GM12801 (cell line): ENCODE data around the gene LRIG1.

Experiments
- CTCF ChIP-seq: IDR thresholded peaks from one replicate; pipeline ENCODE4 v1.5.1; 2011; ENCODE audit warnings: control low read depth; ENCODE audit not compliant: insufficient read length; ENCODE audit errors: extremely low read depth

LRIG1 gene

GRCh38 chr3:66392512-66392911 lies 108.3 kb downstream of the LRIG1 start:
- no peak for TF ChIP-seq CTCF

- no peak for TF ChIP-seq CTCF
Measured at GRCh38 chr3:66390013-66390412, 110.8 kb downstream of the LRIG1 start.

GRCh38 chr3:66386925-66387650 lies 113.7 kb downstream of the LRIG1 start:
- no peak for TF ChIP-seq CTCF

- no peak for TF ChIP-seq CTCF
Measured at GRCh38 chr3:66386011-66386924, 114.6 kb downstream of the LRIG1 start.

- no peak for TF ChIP-seq CTCF
Measured at GRCh38 chr3:66385066-66385465, 115.8 kb downstream of the LRIG1 start.

- TF ChIP-seq CTCF: no peak
Measured at GRCh38 chr3:66383998-66384745, 116.7 kb downstream of the LRIG1 start.

- no peak for TF ChIP-seq CTCF
Measured at GRCh38 chr3:66383023-66383422, 117.8 kb downstream of the LRIG1 start.
